HEK293 (cell line): ENCODE results near the gene NOS1AP.

Source experiments
- FEZF1 ChIP-seq: fragments of 450-650 bp; formaldehyde crosslinking; IDR thresholded peaks from 2 replicates; pipeline ENCODE4 v1.5.1; 2016; ENCODE audit warnings: missing biosample characterization, missing genetic modification characterization
- PRDM2 ChIP-seq: fragments of 450-650 bp; formaldehyde crosslinking; IDR thresholded peaks from 2 replicates; pipeline ENCODE4 v1.5.1; 2016; ENCODE audit warnings: missing biosample characterization, missing genetic modification characterization, borderline replicate concordance
- SP3 ChIP-seq: fragments of 450-650 bp; formaldehyde crosslinking; IDR thresholded peaks from 2 replicates; pipeline ENCODE4 v1.5.1; 2016; ENCODE audit warnings: missing biosample characterization, missing genetic modification characterization
- SP7 ChIP-seq: fragments of 450-650 bp; formaldehyde crosslinking; IDR thresholded peaks from 2 replicates; pipeline ENCODE4 v1.5.1; 2016; ENCODE audit warnings: missing biosample characterization, missing genetic modification characterization
- ZFP37 ChIP-seq: fragments of 450-650 bp; formaldehyde crosslinking; IDR thresholded peaks from 2 replicates; pipeline ENCODE4 v1.5.1; 2016; ENCODE audit warnings: missing biosample characterization, missing genetic modification characterization
- ZNF211 ChIP-seq: fragments of 450-650 bp; formaldehyde crosslinking; IDR thresholded peaks from 2 replicates; pipeline ENCODE4 v1.5.1; 2016; ENCODE audit warnings: low read depth, missing biosample characterization, missing genetic modification characterization
- ZNF221 ChIP-seq: fragments of 450-650 bp; formaldehyde crosslinking; IDR thresholded peaks from 2 replicates; pipeline ENCODE4 v1.5.1; 2017; ENCODE audit warnings: missing biosample characterization, missing genetic modification characterization, borderline replicate concordance
- ZNF280C ChIP-seq: fragments of 450-650 bp; formaldehyde crosslinking; IDR thresholded peaks from 2 replicates; pipeline ENCODE4 v1.5.1; 2016; ENCODE audit warnings: missing biosample characterization, missing genetic modification characterization
- ZNF37A ChIP-seq: fragments of 450-650 bp; IDR thresholded peaks from 2 replicates; pipeline ENCODE4 v1.5.1; 2018; ENCODE audit warnings: missing biosample characterization, missing genetic modification characterization
- ZNF501 ChIP-seq: fragments of 450-650 bp; formaldehyde crosslinking; IDR thresholded peaks from 2 replicates; pipeline ENCODE4 v1.5.1; 2016; ENCODE audit warnings: missing biosample characterization, missing genetic modification characterization
- ZNF518A ChIP-seq: fragments of 450-650 bp; formaldehyde crosslinking; conservative IDR thresholded peaks from 2 replicates; pipeline ENCODE4 v1.5.1; 2016; ENCODE audit warnings: low read depth, missing biosample characterization, missing genetic modification characterization
- ZNF571 ChIP-seq: fragments of 450-650 bp; formaldehyde crosslinking; IDR thresholded peaks from 2 replicates; pipeline ENCODE4 v1.5.0; 2017; ENCODE audit warnings: missing biosample characterization, missing genetic modification characterization
- ZNF660 ChIP-seq: fragments of 450-650 bp; IDR thresholded peaks from 2 replicates; pipeline ENCODE4 v1.5.1; 2018; ENCODE audit warnings: missing biosample characterization, mild to moderate bottlenecking, missing genetic modification characterization
- ZNF701 ChIP-seq: fragments of 450-650 bp; formaldehyde crosslinking; IDR thresholded peaks from 2 replicates; pipeline ENCODE4 v1.5.1; 2016; ENCODE audit warnings: missing biosample characterization, missing genetic modification characterization
- TF ChIP-seq, protein P1 (sequence below): fragments of 450-650 bp; formaldehyde crosslinking; IDR thresholded peaks from 2 replicates; pipeline ENCODE4 v1.5.1; 2017; ENCODE audit warnings: missing biosample characterization, missing genetic modification characterization

Gene NOS1AP

DNA sequence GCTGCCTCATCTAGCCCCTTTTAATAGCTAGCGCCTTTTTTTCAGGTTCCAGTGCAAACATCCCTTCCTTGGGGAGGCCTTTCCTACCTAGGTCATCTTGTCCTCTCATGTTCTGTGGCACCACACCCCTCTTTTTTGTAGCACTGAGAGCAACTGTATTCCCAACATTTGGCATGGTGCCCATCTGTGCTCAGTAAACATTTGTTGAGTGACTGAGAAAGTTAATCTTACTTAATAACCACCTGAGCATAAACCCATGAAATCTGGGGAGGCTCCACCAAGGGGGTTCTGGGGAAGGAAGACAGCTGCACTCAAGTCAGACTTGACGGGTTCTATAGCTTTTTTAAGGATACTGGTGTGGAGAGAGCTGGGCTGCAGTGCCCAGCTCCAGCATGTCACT is 90.0 kb downstream of the NOS1AP start (continued):
- peak; percentile 85 for TF ChIP-seq SP7 (tag by site-specific recombination)
- TF ChIP-seq ZNF37A (tag by site-specific recombination), result no peak
- TF ChIP-seq ZNF501 (tag by site-specific recombination), result no peak
- TF ChIP-seq ZNF701 (tag by site-specific recombination), result no peak
- TF ChIP-seq, protein P1, sequence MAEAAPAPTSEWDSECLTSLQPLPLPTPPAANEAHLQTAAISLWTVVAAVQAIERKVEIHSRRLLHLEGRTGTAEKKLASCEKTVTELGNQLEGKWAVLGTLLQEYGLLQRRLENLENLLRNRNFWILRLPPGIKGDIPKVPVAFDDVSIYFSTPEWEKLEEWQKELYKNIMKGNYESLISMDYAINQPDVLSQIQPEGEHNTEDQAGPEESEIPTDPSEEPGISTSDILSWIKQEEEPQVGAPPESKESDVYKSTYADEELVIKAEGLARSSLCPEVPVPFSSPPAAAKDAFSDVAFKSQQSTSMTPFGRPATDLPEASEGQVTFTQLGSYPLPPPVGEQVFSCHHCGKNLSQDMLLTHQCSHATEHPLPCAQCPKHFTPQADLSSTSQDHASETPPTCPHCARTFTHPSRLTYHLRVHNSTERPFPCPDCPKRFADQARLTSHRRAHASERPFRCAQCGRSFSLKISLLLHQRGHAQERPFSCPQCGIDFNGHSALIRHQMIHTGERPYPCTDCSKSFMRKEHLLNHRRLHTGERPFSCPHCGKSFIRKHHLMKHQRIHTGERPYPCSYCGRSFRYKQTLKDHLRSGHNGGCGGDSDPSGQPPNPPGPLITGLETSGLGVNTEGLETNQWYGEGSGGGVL (tag by site-specific recombination), result peak; percentile 46; the same call in 1 of the 2 replicates
- no peak for TF ChIP-seq ZNF221 (tag by site-specific recombination)
- TF ChIP-seq ZNF571, result no peak
- TF ChIP-seq FEZF1 (tag by site-specific recombination), result 0 out of 2 replicates have a peak, but pooled peaks have one; percentile 12
- no peak for TF ChIP-seq SP3 (tag by site-specific recombination)
- TF ChIP-seq ZFP37, result no peak
- TF ChIP-seq ZNF660 (tag by site-specific recombination), result 0 out of 2 replicates have a peak, but pooled peaks have one; percentile 49
- no peak for TF ChIP-seq ZNF518A
- TF ChIP-seq PRDM2 (tag by site-specific recombination), result no peak
- peak; percentile 56; the same call in 1 of the 2 replicates for TF ChIP-seq ZNF211 (tag by site-specific recombination)
- no peak for TF ChIP-seq ZNF280C
- TF ChIP-seq, all 188 proteins: peak for 10
